GM18951 (cell line): Measurements from ENCODE around the gene KCNAB2.

ENCODE experiments used
- POLR2A ChIP-seq: IDR thresholded peaks from 4 replicates; pipeline ENCODE4 v1.6.1; 2011; ENCODE audit warnings: mild to moderate bottlenecking; ENCODE audit not compliant: insufficient read length, insufficient read depth; ENCODE audit errors: extremely low read depth
- in situ Hi-C: fragments of 300-500 bp; cut with MboI; formaldehyde crosslinking; loops from one replicate; pipeline ENCODE4 v1.12.0; 2022; ENCODE audit warnings: low sequenced_read_pairs, mixed read lengths, inconsistent platforms; ENCODE audit not compliant: unreplicated experiment

Gene KCNAB2

DNA sequence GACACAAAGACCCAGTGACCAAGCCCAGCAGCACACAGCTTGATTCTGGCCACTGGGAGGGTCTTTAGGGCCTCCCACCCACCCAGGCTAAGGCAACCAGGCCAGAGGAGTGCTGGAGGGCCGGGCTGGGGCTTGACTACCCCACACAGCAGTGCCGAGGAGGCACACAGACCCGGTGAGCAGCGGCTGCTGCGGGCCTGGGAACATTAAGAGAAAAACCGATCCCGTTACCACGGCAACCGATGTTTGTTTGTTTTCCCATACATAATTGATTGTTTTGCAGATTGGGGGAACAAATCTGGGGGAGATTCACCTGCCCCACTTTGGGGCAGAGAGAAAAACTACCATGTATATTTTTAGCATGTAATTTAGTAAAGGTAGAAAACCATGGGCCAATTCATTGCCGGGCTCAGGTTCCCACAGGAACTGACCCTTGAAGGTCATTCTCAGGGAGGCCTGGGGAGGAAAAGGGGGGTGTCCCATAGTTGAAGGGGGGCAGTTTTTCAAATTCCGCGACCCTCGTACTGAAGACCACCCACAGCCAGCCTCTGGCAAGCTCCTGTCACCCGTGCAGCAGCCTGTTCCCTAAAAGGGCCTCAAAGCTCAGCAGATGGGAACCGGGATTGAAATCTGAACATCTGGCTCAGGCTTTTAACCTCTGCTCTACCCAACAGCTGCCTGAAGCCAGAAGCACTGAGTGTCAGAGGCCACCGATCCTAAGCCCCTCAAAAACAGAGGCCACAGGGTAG is 99.1 kb downstream of the KCNAB2 start:
- no peak for TF ChIP-seq POLR2A
- in situ Hi-C loops = no loop called here

DNA sequence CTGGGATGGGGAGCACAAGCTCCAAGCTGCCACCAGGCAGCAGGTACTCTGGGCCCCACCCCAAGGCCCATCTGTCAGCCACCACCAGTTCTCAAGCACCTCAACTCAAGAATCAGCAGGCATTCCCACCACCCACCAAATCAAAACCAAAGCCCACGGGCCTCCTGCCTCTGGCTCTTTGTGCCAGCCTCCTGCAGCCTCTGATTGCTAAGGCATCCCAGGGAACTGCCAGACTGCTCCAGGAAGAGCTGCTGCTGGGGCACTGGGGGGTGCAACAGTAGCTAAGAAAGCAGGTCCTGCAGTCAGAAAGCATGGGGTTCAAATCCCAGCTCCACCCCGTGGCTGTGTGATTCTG is 99.7 kb downstream of the KCNAB2 start:
- in situ Hi-C loops = no loop called here
- TF ChIP-seq POLR2A = no peak

DNA sequence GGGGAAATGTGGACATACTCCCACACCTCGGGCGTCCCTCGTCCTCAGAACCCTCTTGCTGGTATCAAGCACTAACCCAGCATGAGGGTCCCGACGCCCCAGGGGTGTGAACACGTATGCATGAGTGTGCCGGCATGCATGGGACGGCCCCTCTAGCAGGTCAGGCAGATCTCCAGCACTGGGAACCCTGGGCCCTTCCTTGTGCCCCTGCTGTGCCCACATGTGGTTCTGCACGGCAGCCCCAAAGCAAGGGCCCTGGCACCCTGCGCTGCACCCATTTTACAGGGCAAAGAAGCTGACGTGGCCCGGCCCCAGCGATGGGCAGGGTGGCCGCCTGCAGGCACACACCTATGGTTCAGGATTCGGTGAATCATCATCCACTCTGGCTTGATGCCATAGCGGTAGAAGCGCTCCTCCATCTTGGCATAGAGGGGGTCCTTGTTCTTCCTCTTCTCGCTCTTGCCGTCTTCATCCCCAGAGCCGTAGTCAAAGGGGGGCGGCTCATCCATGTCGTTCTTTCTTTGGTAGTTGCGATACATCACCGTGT is 100.2 kb downstream of the KCNAB2 start:
- TF ChIP-seq POLR2A = no peak
- in situ Hi-C loops = no loop called here

DNA sequence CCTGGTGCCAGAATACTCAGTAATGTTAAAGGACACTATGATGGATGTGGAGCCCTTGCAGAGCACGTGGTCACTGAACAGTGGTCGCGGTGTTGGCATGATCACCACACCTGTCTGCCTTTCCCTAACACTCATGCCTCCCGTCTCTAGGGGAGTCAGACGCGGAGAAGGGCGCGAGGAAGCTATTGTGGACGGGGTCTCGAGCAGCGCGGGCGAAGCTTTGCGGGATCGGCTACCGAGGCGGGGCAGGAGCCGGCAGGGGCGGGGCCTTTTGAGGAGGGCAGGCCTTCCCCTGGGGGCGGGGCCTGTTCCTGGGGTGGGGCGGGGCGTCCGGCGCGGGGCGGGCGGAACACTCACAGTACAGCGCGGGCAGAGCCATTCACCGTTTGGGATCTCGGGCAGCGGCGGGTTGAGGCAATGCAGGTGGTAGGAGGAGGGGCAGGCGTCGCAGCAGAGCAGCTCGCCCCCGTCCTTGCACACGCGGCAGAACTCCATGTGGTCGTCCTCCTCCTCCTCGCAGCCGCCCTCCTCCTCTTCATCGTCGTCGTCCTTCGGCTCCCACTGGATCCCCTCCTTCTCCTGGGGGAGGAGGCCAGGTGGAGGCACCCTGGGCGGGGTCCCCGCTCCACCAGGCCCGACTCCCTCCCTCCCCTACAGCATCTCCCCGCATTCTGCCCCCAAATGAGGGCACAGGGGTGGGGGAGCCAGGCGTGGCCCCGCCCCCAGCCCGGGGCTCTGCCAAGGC is 103.0 kb downstream of the KCNAB2 start:
- in situ Hi-C loops = no loop called here
- TF ChIP-seq POLR2A = no peak

DNA sequence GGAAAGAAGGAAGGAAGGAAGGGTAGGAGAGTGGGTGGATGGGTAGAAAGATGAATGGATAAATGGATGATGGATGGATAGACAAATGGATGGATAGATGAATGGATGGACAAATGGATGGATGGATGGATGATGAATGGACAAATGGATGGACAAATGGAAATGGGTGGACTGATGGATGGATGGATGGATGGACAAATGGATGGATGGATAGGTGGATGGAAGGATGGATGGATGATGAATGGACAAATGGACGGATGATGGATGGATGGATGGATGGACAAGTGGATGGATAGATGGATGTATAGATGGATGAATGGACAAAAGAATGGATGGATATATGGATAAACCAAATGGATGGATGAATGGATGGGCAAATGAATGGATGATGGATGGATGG is 103.9 kb downstream of the KCNAB2 start:
- in situ Hi-C loops = no loop called here
- no peak for TF ChIP-seq POLR2A

DNA sequence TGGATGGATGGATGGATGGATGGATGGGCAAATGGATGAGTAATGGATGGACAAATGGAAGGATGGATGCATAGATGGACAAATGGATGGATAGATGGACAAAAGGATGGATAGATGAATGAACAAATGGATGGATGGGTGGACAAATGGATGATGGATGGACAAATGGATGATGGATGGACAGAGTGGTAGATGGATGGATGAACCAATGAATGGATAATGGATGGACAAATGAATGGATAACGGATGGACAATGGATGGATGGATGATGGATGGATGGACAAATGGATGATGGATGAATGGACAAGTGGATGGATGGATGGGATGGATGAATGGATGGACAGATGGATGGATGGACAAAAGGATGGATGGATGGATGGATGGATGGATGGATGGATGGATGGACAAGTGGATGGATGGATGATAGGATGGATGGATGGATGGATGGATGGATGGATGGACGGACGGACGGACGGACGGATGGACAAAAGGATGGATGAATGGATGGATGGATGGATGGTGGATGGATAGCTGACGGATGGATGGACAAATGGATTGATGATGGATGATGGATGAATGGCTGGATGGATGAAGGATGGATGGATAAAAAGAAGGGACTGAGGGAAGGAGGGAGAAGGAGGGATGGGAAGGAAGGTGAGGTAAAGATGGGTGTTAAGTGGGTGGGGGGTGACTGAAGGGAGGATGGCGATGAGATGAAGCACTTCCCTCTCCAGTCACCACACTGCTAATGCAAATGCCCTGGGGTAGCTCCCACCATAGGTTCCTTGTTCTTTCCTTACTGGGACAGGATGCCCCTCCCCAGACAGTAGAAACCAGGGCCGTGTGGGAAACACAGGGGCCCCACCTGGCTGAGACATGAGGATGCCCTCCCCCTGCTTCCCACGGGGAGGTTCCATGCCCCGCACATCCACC is 104.6 kb downstream of the KCNAB2 start:
- in situ Hi-C loops = no loop called here
- TF ChIP-seq POLR2A = no peak
